Measurements from ENCODE around the gene SYNE1. TPM values are rescaled to one million over a fixed set of nuclear protein-coding genes. Genes with fewer than 3 reads are reported as not detected.

SYNE1 gene
- total and polyA plus RNA-seq, 11 donors: 25.0 to 178 (median 112) TPM

DNA sequence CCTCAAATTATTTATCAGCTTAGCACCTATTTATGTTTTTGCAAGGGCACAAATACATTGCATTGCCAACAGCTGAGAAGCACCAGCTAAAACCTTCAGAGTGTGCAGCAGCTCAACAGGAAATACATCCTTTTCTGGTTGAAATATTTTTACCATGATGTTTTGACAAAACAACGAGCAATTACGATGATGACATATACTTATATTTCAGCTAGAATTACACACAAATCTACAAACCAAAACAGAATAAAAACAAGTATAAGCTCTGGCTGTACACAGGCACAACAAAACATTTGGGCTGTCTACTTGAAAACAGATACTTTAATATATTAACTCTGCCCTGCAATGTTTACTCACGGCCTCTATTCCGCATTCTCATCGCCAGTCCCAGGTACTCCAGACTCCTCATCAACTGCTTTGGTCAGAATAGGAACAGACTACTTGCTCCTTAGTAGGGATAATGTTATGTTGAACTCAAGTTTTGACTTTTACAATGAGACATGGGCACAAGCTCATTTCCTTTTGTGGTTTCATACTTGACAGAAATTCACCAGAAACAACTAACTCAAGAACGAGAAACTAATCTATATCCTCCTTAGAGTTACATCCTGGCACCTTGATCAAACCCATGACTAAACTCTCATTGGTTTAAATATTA is 452.1 kb downstream of the SYNE1 start:
- no peak for TF ChIP-seq POLR2A (IDR thresholded peaks at IDR 0.05)
- TF ChIP-seq, protein P1, sequence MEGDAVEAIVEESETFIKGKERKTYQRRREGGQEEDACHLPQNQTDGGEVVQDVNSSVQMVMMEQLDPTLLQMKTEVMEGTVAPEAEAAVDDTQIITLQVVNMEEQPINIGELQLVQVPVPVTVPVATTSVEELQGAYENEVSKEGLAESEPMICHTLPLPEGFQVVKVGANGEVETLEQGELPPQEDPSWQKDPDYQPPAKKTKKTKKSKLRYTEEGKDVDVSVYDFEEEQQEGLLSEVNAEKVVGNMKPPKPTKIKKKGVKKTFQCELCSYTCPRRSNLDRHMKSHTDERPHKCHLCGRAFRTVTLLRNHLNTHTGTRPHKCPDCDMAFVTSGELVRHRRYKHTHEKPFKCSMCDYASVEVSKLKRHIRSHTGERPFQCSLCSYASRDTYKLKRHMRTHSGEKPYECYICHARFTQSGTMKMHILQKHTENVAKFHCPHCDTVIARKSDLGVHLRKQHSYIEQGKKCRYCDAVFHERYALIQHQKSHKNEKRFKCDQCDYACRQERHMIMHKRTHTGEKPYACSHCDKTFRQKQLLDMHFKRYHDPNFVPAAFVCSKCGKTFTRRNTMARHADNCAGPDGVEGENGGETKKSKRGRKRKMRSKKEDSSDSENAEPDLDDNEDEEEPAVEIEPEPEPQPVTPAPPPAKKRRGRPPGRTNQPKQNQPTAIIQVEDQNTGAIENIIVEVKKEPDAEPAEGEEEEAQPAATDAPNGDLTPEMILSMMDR (IDR thresholded peaks at IDR 0.05): no peak
- intact Hi-C loops (cut with DNase I): no loop called here
- no peak for ATAC-seq
- peak overlapping the region in 1 of 12 donors; percentile 83 for H3K27ac ChIP-seq
- WGBS, 4 donors: 72% methylated on average over 6 of the region's 6 CpGs
- no peak for DNase-seq
- peak overlapping the region in 1 of 12 donors; percentile 37 for H3K4me3 ChIP-seq
- no peaks in the 10 kb centered on the region for H3K9me3 ChIP-seq
- H3K4me1 ChIP-seq: peaks cover 0 to 10% (median 0%) of the 10 kb centered on the region in 12 donors
- H3K27me3 ChIP-seq: no peaks in the 10 kb centered on the region
- H3K36me3 ChIP-seq: peaks cover 0 to 78% (median 46%) of the 10 kb centered on the region in 9 donors

DNA sequence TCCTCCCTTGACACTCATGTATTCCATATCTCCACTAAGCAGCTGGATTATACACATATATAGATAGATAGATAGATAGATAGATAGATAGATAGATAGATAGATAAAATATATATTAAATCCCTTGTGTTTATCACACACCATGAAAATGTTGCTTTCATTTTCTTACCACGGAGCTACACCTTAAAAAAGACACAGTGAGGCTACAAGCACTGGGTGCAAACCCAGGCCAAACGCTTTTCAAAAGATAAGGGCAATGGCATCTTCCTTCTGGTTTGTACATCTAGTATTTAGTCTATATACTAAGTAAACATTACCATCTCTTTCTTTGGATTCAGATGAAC is 452.6 kb downstream of the SYNE1 start:
- TF ChIP-seq, protein P1 (IDR thresholded peaks at IDR 0.05): no peak
- no peak for TF ChIP-seq POLR2A (IDR thresholded peaks at IDR 0.05)
- Histone ChIP-seq H3K36me3 (peaks cover 0 to 78% (median 45%) of the 10 kb centered on the region in 9 donors), H3K4me3 (peak overlapping the region in 1 of 12 donors; percentile 37), H3K9me3 (no peaks in the 10 kb centered on the region), H3K27me3 (no peaks in the 10 kb centered on the region), H3K27ac (peak overlapping the region in 1 of 12 donors; percentile 83), H3K4me1 (peaks cover 0 to 10% (median 0%) of the 10 kb centered on the region in 12 donors)
- WGBS, 4 donors: 52 to 60% (median 57%) methylated on average over 2 of the region's 2 CpGs
- intact Hi-C loops (cut with DNase I): no loop called here
- DNase-seq (no peak), ATAC-seq (no peak)

DNA sequence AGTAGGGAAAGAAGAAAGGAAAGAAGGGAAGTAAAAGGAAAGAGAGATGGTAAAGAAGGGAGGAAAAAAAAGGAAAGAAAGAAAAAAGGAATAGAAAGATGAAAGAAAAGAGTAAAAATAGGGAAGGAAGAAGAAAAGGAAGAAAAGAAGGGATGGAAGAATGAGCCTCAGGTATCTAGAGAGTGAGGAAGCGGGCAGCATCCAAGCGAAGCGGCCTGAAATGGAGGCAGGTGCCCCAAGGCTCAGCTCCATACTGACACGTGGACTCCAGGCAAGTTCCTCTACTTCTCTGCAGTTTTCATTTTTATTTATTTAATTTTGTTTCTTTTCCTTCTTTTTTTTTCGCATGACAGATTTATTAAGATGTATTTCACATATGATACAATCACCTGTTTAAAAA is 456.6 kb downstream of the SYNE1 start:
- H3K4me3 ChIP-seq: no peak overlapping the region
- no peak overlapping the region for H3K27ac ChIP-seq
- H3K36me3 ChIP-seq: peaks cover 0 to 78% (median 54%) of the 10 kb centered on the region in 9 donors
- no peak for DNase-seq
- ATAC-seq: no peak
- peaks cover 0 to 10% (median 0%) of the 10 kb centered on the region in 12 donors for H3K4me1 ChIP-seq
- no peaks in the 10 kb centered on the region for H3K9me3 ChIP-seq
- intact Hi-C loops (cut with DNase I): loop anchor here in 1 of 10 donors (2.0 kb wide), 1 partner anchor 16 kb away; no protein-coding TSS in a partner anchor
- 97 to 99% (median 98%) methylated on average over 5 of the region's 5 CpGs for WGBS, 4 donors
- no peaks in the 10 kb centered on the region for H3K27me3 ChIP-seq
- TF ChIP-seq POLR2A (IDR thresholded peaks at IDR 0.05): no peak
- TF ChIP-seq, protein P1 (IDR thresholded peaks at IDR 0.05): no peak

DNA sequence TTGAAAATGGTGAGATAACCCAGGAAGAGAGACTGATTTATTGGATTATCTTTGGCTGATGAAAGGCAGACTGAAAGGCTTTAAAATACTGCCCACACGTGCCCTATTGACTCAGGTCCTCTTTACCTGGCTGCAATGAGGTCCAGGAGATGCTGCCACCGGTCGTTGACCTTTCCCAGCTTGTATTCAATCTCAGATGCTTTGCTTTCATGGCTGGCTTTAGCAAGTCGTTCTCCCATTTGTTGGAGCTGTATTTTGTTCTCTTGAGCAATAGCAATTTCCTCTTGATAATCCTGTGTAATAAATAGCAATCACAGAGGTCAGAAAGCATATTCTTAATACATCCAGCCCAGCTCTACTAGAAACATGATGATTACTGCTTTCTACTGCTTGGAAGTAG is 460.9 kb downstream of the SYNE1 start:
- Histone ChIP-seq H3K27ac (no peak overlapping the region), H3K27me3 (no peaks in the 10 kb centered on the region), H3K36me3 (peaks cover 0 to 92% (median 70%) of the 10 kb centered on the region in 9 donors), H3K9me3 (no peaks in the 10 kb centered on the region), H3K4me3 (no peak overlapping the region), H3K4me1 (peaks cover 0 to 22% (median 6%) of the 10 kb centered on the region in 12 donors)
- peak in 1 of 4 donors; percentile 24 for ATAC-seq
- no peak for DNase-seq
- intact Hi-C loops (cut with DNase I): loop anchor here in 1 of 10 donors (10.0 kb wide), 1 partner anchor 69 kb away; no protein-coding TSS in a partner anchor
- WGBS, 4 donors: 67 to 81% (median 74%) methylated on average over 4 of the region's 4 CpGs
- TF ChIP-seq POLR2A (IDR thresholded peaks at IDR 0.05): no peak
- TF ChIP-seq, protein P1 (IDR thresholded peaks at IDR 0.05): no peak

Measured in heart left ventricle (tissue), 16 donors.